Measurements from ENCODE around the gene IL36A. TPM values are rescaled to one million over a fixed set of nuclear protein-coding genes. Genes with fewer than 3 reads are reported as not detected.

The IL36A gene
- total RNA-seq, 1 experiment from 2014 or later = not detected

DNA sequence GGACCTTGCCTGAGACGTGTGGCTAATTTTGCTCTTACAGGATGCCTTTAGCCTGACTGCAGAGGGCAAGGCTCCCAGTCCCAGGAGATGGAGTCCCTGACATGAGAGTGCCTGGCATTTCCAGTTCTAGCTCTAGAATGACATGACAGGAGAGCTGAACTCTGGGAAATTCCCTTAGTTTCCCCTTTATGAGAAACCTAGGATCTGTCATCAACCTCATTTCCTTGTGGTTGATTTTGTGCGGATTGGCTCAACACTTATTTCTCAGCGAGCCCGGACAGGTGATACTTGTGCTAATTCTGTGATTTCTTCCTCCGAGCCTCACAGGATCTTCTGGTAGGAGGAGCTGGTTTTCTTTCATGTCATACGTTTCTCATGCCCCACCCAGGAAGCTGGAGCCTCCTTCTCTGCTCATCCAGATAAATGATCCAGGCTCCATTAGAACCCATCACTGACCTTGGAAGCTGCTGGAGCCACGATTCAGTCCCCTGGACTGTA is 27.7 kb upstream of the IL36A start, which contains the start of gene IL36G:
Gene IL36G, plus strand, starts transcription at position 448 of the 498 bp plus-strand sequence. CDS start 633 bp downstream, outside the sequence.
- no peak for ATAC-seq
- no peak for TF ChIP-seq TCF7L2 (IDR thresholded peaks at IDR 0.05; ENCODE audit: low read depth, low read length)
- TF ChIP-seq, protein P1, sequence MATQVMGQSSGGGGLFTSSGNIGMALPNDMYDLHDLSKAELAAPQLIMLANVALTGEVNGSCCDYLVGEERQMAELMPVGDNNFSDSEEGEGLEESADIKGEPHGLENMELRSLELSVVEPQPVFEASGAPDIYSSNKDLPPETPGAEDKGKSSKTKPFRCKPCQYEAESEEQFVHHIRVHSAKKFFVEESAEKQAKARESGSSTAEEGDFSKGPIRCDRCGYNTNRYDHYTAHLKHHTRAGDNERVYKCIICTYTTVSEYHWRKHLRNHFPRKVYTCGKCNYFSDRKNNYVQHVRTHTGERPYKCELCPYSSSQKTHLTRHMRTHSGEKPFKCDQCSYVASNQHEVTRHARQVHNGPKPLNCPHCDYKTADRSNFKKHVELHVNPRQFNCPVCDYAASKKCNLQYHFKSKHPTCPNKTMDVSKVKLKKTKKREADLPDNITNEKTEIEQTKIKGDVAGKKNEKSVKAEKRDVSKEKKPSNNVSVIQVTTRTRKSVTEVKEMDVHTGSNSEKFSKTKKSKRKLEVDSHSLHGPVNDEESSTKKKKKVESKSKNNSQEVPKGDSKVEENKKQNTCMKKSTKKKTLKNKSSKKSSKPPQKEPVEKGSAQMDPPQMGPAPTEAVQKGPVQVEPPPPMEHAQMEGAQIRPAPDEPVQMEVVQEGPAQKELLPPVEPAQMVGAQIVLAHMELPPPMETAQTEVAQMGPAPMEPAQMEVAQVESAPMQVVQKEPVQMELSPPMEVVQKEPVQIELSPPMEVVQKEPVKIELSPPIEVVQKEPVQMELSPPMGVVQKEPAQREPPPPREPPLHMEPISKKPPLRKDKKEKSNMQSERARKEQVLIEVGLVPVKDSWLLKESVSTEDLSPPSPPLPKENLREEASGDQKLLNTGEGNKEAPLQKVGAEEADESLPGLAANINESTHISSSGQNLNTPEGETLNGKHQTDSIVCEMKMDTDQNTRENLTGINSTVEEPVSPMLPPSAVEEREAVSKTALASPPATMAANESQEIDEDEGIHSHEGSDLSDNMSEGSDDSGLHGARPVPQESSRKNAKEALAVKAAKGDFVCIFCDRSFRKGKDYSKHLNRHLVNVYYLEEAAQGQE (IDR thresholded peaks at IDR 0.05; ENCODE audit: insufficient read depth in 1 of 2, low read depth in 2 of 2, low read length in 1 of 2) = no peak
- TF ChIP-seq, protein P2, sequence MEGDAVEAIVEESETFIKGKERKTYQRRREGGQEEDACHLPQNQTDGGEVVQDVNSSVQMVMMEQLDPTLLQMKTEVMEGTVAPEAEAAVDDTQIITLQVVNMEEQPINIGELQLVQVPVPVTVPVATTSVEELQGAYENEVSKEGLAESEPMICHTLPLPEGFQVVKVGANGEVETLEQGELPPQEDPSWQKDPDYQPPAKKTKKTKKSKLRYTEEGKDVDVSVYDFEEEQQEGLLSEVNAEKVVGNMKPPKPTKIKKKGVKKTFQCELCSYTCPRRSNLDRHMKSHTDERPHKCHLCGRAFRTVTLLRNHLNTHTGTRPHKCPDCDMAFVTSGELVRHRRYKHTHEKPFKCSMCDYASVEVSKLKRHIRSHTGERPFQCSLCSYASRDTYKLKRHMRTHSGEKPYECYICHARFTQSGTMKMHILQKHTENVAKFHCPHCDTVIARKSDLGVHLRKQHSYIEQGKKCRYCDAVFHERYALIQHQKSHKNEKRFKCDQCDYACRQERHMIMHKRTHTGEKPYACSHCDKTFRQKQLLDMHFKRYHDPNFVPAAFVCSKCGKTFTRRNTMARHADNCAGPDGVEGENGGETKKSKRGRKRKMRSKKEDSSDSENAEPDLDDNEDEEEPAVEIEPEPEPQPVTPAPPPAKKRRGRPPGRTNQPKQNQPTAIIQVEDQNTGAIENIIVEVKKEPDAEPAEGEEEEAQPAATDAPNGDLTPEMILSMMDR (IDR thresholded peaks at IDR 0.05) = no peak
- Histone ChIP-seq H3K4me3 (ENCODE audit: low read depth in 2 of 2, low read length in 2 of 2) (no peak within 1 kb of the TSS), H3K27ac (ENCODE audit: low read length) (no peak within 1 kb of the TSS), H3K9me3 (ENCODE audit: control insufficient read depth, insufficient read depth, low read depth, low read length) (no peaks in the 10 kb centered on the region), H3K36me3 (ENCODE audit: control insufficient read depth, insufficient read depth, low read length) (no peaks in the 10 kb centered on the region), H3K4me1 (ENCODE audit: control insufficient read depth, insufficient read depth, low read length) (no peaks in the 10 kb centered on the region), H3K27me3 (ENCODE audit: control insufficient read depth, insufficient read depth, low read length) (peaks cover 19% of the 10 kb centered on the region)
- DNase-seq (ENCODE audit: low read depth, low spot score) = no peak
- in situ Hi-C loops (cut with HindIII; ENCODE audit: low pct_unique_long_range_greater_than_20kb, low sequenced_read_pairs) = no loop called here
- POLR2A ChIA-PET = no interaction called here
- CTCF ChIA-PET = no interaction called here
- intact Hi-C loops (cut with micrococcal nuclease; ENCODE audit: unreplicated experiment) = no loop called here
- BruUV-seq (replicated peaks) = no TSS peak

DNA sequence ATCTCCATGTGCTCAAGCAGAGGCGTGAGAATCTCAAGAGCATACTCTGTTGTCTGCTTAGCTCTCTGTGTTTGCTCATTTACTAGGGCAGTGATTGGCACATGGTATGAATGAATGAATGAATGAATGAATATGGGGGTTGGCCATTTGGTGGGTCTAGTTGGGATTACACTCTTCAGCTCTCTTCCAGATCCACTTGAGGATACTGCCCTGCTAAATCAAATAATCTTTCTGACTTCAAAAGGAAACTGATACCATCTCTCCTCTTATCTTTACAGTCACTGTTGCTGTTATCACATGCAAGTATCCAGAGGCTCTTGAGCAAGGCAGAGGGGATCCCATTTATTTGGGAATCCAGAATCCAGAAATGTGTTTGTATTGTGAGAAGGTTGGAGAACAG is 25.5 kb upstream of the IL36A start:
- POLR2A ChIA-PET = no interaction called here

More for the DNA sequence above, 25.5 kb upstream of the IL36A start:
- no peaks in the 10 kb centered on the region for H3K9me3 ChIP-seq (ENCODE audit: control insufficient read depth, insufficient read depth, low read depth, low read length)
- no TSS peak for BruUV-seq (replicated peaks)
- peaks cover 22% of the 10 kb centered on the region for H3K27me3 ChIP-seq (ENCODE audit: control insufficient read depth, insufficient read depth, low read length)
- intact Hi-C loops (cut with micrococcal nuclease; ENCODE audit: unreplicated experiment) = no loop called here
- CTCF ChIA-PET = no interaction called here
- no peak for TF ChIP-seq TCF7L2 (IDR thresholded peaks at IDR 0.05; ENCODE audit: low read depth, low read length)
- TF ChIP-seq, protein P1 (IDR thresholded peaks at IDR 0.05; ENCODE audit: insufficient read depth in 1 of 2, low read depth in 2 of 2, low read length in 1 of 2) = no peak
- no peak for TF ChIP-seq SIN3A (IDR thresholded peaks at IDR 0.05; ENCODE audit: borderline replicate concordance, insufficient read depth, low read depth, low read length)
- no peak for TF ChIP-seq POLR2AphosphoS5 (IDR thresholded peaks at IDR 0.05; ENCODE audit: low read depth, low read length)
- TF ChIP-seq, protein P2 (IDR thresholded peaks at IDR 0.05) = no peak
- no peaks in the 10 kb centered on the region for H3K36me3 ChIP-seq (ENCODE audit: control insufficient read depth, insufficient read depth, low read length)
- no peaks in the 10 kb centered on the region for H3K4me1 ChIP-seq (ENCODE audit: control insufficient read depth, insufficient read depth, low read length)
- DNase-seq (ENCODE audit: low read depth, low spot score) = no peak
- no peak overlapping the region for H3K27ac ChIP-seq (ENCODE audit: low read length)
- H3K4me3 ChIP-seq (ENCODE audit: low read depth in 2 of 2, low read length in 2 of 2) = no peak overlapping the region
- in situ Hi-C loops (cut with HindIII; ENCODE audit: low pct_unique_long_range_greater_than_20kb, low sequenced_read_pairs) = no loop called here
- ATAC-seq = no peak

All from Panc1 (cell line).